ENCODE data around the gene PKD2L2. TPM values are rescaled to one million over a fixed set of nuclear protein-coding genes. Genes with fewer than 3 reads are reported as not detected.
"Not testable (repeated sequence)": the region's sequence is repeated elsewhere in the genome, so short reads cannot be mapped to it uniquely, and the experiment has no call there.

PKD2L2 gene
- total RNA-seq, 2 experiments from 2014 or later: not detected

GRCh38 chr5:137863653-137864052 lies 25.6 kb upstream of the PKD2L2 start:
- H3K36me3 Mint-ChIP-seq; CTCF ChIA-PET; H3K27ac Mint-ChIP-seq; H3K4me1 Mint-ChIP-seq (ENCODE audit: low read depth); DNase-seq; H3K9me3 Mint-ChIP-seq; H3K4me3 Mint-ChIP-seq; intact Hi-C loops (cut with micrococcal nuclease); POLR2A ChIA-PET; H3K27me3 Mint-ChIP-seq: not testable (repeated sequence)

GRCh38 chr5:137866541-137867388 lies 22.5 kb upstream of the PKD2L2 start:
- ChIA-PET CTCF (no interaction called here), POLR2A (no interaction called here)
- intact Hi-C loops (cut with micrococcal nuclease): no loop called here
- Mint-ChIP-seq H3K27ac (no peak overlapping the region), H3K36me3 (no peaks in the 10 kb centered on the region), H3K4me1 (ENCODE audit: low read depth) (peaks cover 4% of the 10 kb centered on the region), H3K27me3 (no peaks in the 10 kb centered on the region), H3K9me3 (no peaks in the 10 kb centered on the region), H3K4me3 (no peak overlapping the region)
- DNase-seq: no peak

GRCh38 chr5:137867664-137868063 lies 21.6 kb upstream of the PKD2L2 start, which contains the start of gene MYOT:
TSS of gene MYOT (plus strand) at chr5:137867860. CDS start at chr5:137870652, 2,792 bp downstream.
- ChIA-PET CTCF (no interaction called here), POLR2A (no interaction called here)
- H3K27ac Mint-ChIP-seq: no peak within 1 kb of the TSS
- DNase-seq: no peak
- no peak within 1 kb of the TSS for H3K4me3 Mint-ChIP-seq
- intact Hi-C loops (cut with micrococcal nuclease): no loop called here
- H3K9me3 Mint-ChIP-seq: no peaks in the 10 kb centered on the region
- H3K4me1 Mint-ChIP-seq (ENCODE audit: low read depth): no peaks in the 10 kb centered on the region
- H3K27me3 Mint-ChIP-seq: no peaks in the 10 kb centered on the region
- no peaks in the 10 kb centered on the region for H3K36me3 Mint-ChIP-seq

GRCh38 chr5:137870647-137871339 lies 18.5 kb upstream of the PKD2L2 start:
- H3K36me3 Mint-ChIP-seq: no peaks in the 10 kb centered on the region
- H3K4me3 Mint-ChIP-seq: no peak overlapping the region
- DNase-seq: no peak
- intact Hi-C loops (cut with micrococcal nuclease): no loop called here
- H3K9me3 Mint-ChIP-seq: no peaks in the 10 kb centered on the region
- ChIA-PET CTCF (interaction anchor here (1.3 kb wide), 1 partner anchor 25 kb away, joined by 3 read pairs; no protein-coding TSS in a partner anchor), POLR2A (no interaction called here)
- no peak overlapping the region for H3K27ac Mint-ChIP-seq
- no peaks in the 10 kb centered on the region for H3K27me3 Mint-ChIP-seq
- no peaks in the 10 kb centered on the region for H3K4me1 Mint-ChIP-seq (ENCODE audit: low read depth)

GRCh38 chr5:137871571-137871970 lies 17.7 kb upstream of the PKD2L2 start:
- no peaks in the 10 kb centered on the region for H3K4me1 Mint-ChIP-seq (ENCODE audit: low read depth)
- no peak overlapping the region for H3K4me3 Mint-ChIP-seq

GRCh38 chr5:137872466-137872865 lies 16.8 kb upstream of the PKD2L2 start:
- Mint-ChIP-seq H3K4me1 (ENCODE audit: low read depth) (no peaks in the 10 kb centered on the region), H3K27me3 (no peaks in the 10 kb centered on the region), H3K4me3 (no peak overlapping the region), H3K9me3 (no peaks in the 10 kb centered on the region), H3K27ac (no peak overlapping the region), H3K36me3 (no peaks in the 10 kb centered on the region)
- intact Hi-C loops (cut with micrococcal nuclease): no loop called here
- POLR2A ChIA-PET: interaction anchor here (0.6 kb wide), 1 partner anchor 158 kb away, joined by 3 read pairs; no protein-coding TSS in a partner anchor
- no peak for DNase-seq
- CTCF ChIA-PET: interaction anchor here (0.7 kb wide), 1 partner anchor 94 kb away, joined by 3 read pairs; no protein-coding TSS in a partner anchor

More at GRCh38 chr5:137871571-137871970, 17.7 kb upstream of the PKD2L2 start:
- H3K9me3 Mint-ChIP-seq: no peaks in the 10 kb centered on the region
- H3K36me3 Mint-ChIP-seq: no peaks in the 10 kb centered on the region
- CTCF ChIA-PET: interaction anchor here (1.3 kb wide), 1 partner anchor 26 kb away, joined by 3 read pairs; no protein-coding TSS in a partner anchor
- POLR2A ChIA-PET: no interaction called here
- H3K27me3 Mint-ChIP-seq: no peaks in the 10 kb centered on the region
- no peak overlapping the region for H3K27ac Mint-ChIP-seq
- no peak for DNase-seq
- intact Hi-C loops (cut with micrococcal nuclease): no loop called here

- Mint-ChIP-seq H3K9me3 (no peaks in the 10 kb centered on the region), H3K36me3 (no peaks in the 10 kb centered on the region)
- POLR2A ChIA-PET: interaction anchor here (0.7 kb wide), 1 partner anchor 258 kb away, joined by 7 read pairs; no protein-coding TSS in a partner anchor
These were observed 13.2 kb upstream of the PKD2L2 start for GRCh38 chr5:137876101-137876500.

GRCh38 chr5:137880313-137880712 lies 8.9 kb upstream of the PKD2L2 start:
- ChIA-PET POLR2A (no interaction called here), CTCF (interaction anchor here (1.6 kb wide), 1 partner anchor 102 kb away, joined by 5 read pairs; no protein-coding TSS in a partner anchor)
- no peak overlapping the region for H3K27ac Mint-ChIP-seq
- no peak overlapping the region for H3K4me3 Mint-ChIP-seq
- intact Hi-C loops (cut with micrococcal nuclease): no loop called here
- H3K9me3 Mint-ChIP-seq: no peaks in the 10 kb centered on the region
- no peaks in the 10 kb centered on the region for H3K27me3 Mint-ChIP-seq
- peaks cover 3% of the 10 kb centered on the region for H3K36me3 Mint-ChIP-seq
- no peak for DNase-seq
- no peaks in the 10 kb centered on the region for H3K4me1 Mint-ChIP-seq (ENCODE audit: low read depth)

More at GRCh38 chr5:137876101-137876500, 13.2 kb upstream of the PKD2L2 start:
- no peak overlapping the region for H3K4me3 Mint-ChIP-seq
- no peaks in the 10 kb centered on the region for H3K27me3 Mint-ChIP-seq
- CTCF ChIA-PET: interaction anchor here (0.6 kb wide), 1 partner anchor 213 kb away, joined by 4 read pairs; no protein-coding TSS in a partner anchor
- no peak for DNase-seq
- H3K27ac Mint-ChIP-seq: no peak overlapping the region
- intact Hi-C loops (cut with micrococcal nuclease): no loop called here
- no peaks in the 10 kb centered on the region for H3K4me1 Mint-ChIP-seq (ENCODE audit: low read depth)

- peak overlapping the region; percentile 87 for H3K4me3 Mint-ChIP-seq
- POLR2A ChIA-PET: no interaction called here
- intact Hi-C loops (cut with micrococcal nuclease): loop anchor here (2.0 to 5.0 kb wide), 2 partner anchors 133 to 144 kb away; partner anchors contain the start of genes FAM13B and HNRNPA0
- no peak for DNase-seq
- CTCF ChIA-PET: interaction anchor here (1.6 kb wide), 1 partner anchor 108 kb away, joined by 5 read pairs; no protein-coding TSS in a partner anchor
- peaks cover 19% of the 10 kb centered on the region for H3K4me1 Mint-ChIP-seq (ENCODE audit: low read depth)
- H3K27me3 Mint-ChIP-seq: no peaks in the 10 kb centered on the region
- no peaks in the 10 kb centered on the region for H3K36me3 Mint-ChIP-seq
- H3K9me3 Mint-ChIP-seq: no peaks in the 10 kb centered on the region
- no peak overlapping the region for H3K27ac Mint-ChIP-seq
These were observed 1.4 kb upstream of the PKD2L2 start for GRCh38 chr5:137887831-137888230.

GRCh38 chr5:137888466-137888862 lies 793 bp upstream of the PKD2L2 start:
- POLR2A ChIA-PET: interaction anchor here (0.6 to 2.2 kb wide), 2 partner anchors 135 to 562 kb away, joined by 3 to 10 read pairs; partner anchors contain the start of gene HNRNPA0
- no peaks in the 10 kb centered on the region for H3K9me3 Mint-ChIP-seq
- intact Hi-C loops (cut with micrococcal nuclease): loop anchor here (2.0 to 5.0 kb wide), 2 partner anchors 134 to 144 kb away; partner anchors contain the start of genes FAM13B and HNRNPA0
- peak overlapping the region; percentile 87 for H3K4me3 Mint-ChIP-seq
- H3K27ac Mint-ChIP-seq: peak overlapping the region; percentile 89
- H3K4me1 Mint-ChIP-seq (ENCODE audit: low read depth): peaks cover 19% of the 10 kb centered on the region
- CTCF ChIA-PET: interaction anchor here (0.7 to 1.6 kb wide), 2 partner anchors 109 to 180 kb away, joined by 3 to 5 read pairs; no protein-coding TSS in a partner anchor
- no peak for DNase-seq
- H3K27me3 Mint-ChIP-seq: no peaks in the 10 kb centered on the region
- no peaks in the 10 kb centered on the region for H3K36me3 Mint-ChIP-seq

GRCh38 chr5:137890845-137891244 lies 1.6 kb downstream of the PKD2L2 start:
- Mint-ChIP-seq H3K27me3 (no peaks in the 10 kb centered on the region), H3K4me1 (ENCODE audit: low read depth) (peaks cover 19% of the 10 kb centered on the region), H3K36me3 (no peaks in the 10 kb centered on the region), H3K9me3 (no peaks in the 10 kb centered on the region), H3K4me3 (no peak overlapping the region), H3K27ac (no peak overlapping the region)
- no peak for DNase-seq
- ChIA-PET POLR2A (interaction anchor here (1.0 kb wide), 1 partner anchor 139 kb away, joined by 4 read pairs; no protein-coding TSS in a partner anchor), CTCF (interaction anchor here (0.7 to 0.8 kb wide), 3 partner anchors 104 to 286 kb away, joined by 3 to 5 read pairs (median 3); no protein-coding TSS in a partner anchor)
- intact Hi-C loops (cut with micrococcal nuclease): no loop called here

- CTCF ChIA-PET: interaction anchor here (0.6 to 0.7 kb wide), 2 partner anchors 18 to 1159 kb away, joined by 3 read pairs; no protein-coding TSS in a partner anchor
- POLR2A ChIA-PET: no interaction called here
- no peak overlapping the region for H3K27ac Mint-ChIP-seq
These were observed 2.6 kb downstream of the PKD2L2 start for GRCh38 chr5:137891849-137892248.

More at GRCh38 chr5:137891849-137892248, 2.6 kb downstream of the PKD2L2 start:
- H3K36me3 Mint-ChIP-seq: no peaks in the 10 kb centered on the region
- intact Hi-C loops (cut with micrococcal nuclease): no loop called here
- peaks cover 19% of the 10 kb centered on the region for H3K4me1 Mint-ChIP-seq (ENCODE audit: low read depth)
- DNase-seq: peak; percentile 19
- no peak overlapping the region for H3K4me3 Mint-ChIP-seq
- no peaks in the 10 kb centered on the region for H3K9me3 Mint-ChIP-seq
- H3K27me3 Mint-ChIP-seq: no peaks in the 10 kb centered on the region

Measured in activated CD4-positive, alpha-beta memory T cell treated with anti-CD3 and anti-CD28 coated beads for 36 hours (primary cell).